HG02973 (cell line): ENCODE measurements around the gene ZNF777.
A peak's percentile ranks its signal among the peaks of the same experiment; 100 is the strongest.
"Not testable (repeated sequence)": the region's sequence is repeated elsewhere in the genome, so short reads cannot be mapped to it uniquely, and the experiment has no call there.

Source experiments
- ATAC-seq: cut with Tn5 transposase; IDR thresholded peaks from one replicate; pipeline ENCODE4 v1.9.1; 2021; ENCODE audit warnings: moderate library complexity; ENCODE audit not compliant: unreplicated experiment

ZNF777 gene

DNA sequence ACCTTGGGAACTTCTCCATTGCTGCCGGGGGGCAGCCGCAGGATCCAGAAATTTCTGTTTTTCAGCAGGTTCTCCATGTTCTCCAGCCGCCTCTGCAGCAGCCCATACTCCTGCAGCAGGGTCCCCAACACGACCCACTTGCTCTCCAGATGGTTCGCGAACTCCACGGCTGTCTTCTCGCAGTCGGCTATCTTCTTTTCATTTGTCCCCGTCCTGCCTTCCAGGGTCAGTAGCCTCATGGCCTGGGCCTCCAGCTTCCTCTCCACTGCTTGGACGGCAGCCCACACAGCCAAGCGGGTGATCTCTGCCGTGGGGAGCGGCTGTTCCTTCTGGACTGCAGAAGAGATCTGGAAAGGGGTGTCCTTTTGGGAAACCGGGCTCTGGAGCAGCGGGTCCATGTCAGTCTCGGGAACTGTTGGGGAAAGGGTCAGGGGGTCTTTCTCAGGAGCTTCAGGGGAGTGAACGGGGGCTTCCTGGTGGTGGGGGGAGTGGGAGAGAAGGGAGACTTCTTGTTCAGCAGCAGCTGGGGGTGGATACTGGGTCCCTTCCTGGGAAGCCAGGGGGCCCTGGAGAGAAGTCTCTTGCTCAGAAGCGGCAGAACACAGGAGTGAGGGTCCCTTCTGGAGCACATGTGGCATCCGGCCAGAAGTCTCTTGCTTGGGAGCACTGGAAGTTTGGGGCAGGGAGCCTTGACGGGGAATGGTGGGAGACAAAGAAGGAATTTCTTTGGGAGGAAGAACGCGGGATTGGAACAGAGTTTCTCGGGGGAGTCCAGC is 5.5 kb downstream of the ZNF777 start:
- no peak for ATAC-seq

DNA sequence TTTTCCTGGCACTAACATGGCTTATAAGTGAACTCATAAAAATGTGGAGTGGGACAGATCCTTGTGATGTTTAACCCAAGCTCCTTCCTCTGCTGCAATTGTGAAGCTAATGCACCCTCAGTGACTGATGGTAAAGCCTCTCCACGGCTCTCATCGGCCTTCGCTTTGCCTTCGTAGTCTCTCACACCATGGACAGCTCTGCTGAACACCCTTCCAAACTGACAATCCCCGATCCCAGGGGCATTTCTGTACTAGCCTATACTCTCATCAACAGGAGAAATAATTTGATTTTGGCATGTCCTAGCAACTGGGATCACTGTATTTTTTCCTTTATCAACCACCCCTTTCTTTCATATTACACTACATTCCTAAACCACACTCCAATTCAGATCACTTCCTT is 6.1 kb downstream of the ZNF777 start:
- no peak for ATAC-seq

GRCh38 chr7:149454006-149454405 is 6.9 kb downstream of the ZNF777 start:
- no peak for ATAC-seq

DNA sequence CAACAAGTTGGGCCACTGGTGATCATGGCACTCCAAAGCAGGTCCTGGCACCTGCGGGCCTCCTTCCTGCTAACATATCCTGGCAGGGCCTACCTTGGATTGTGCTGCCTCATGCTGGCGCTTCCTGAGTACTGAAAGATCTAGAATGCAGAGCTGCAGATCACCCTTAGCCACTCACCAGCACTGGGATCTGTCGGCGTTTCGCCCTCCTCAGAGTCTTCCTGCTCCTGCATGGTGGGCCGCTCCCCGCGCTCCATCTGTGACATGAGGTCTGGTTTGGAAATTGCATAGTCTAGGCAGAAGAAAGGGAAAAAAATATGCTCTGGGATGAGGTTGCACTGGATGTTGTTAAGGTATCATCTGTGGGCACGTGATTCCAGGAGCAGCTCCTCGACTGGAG is 10.0 kb downstream of the ZNF777 start:
- no peak for ATAC-seq

DNA sequence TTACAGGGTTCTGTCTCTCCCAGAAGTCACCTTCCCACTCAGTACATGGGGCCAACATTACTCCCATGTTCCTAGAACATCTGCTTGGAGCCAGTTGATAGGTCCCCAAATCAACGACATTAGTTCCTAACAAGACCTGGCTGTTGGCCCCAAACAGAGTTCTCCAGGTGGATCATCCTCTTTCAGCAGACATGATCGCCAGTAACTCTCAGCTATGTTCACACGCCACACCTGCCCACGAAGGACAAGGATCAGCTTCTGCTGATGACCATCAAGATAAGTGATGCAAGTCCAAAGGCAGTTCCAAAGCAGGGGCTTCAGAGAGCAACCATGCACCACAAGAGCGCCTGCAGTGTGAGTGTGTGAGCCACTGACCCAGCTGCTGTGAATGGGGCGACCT is 11.0 kb downstream of the ZNF777 start:
- no peak for ATAC-seq

DNA sequence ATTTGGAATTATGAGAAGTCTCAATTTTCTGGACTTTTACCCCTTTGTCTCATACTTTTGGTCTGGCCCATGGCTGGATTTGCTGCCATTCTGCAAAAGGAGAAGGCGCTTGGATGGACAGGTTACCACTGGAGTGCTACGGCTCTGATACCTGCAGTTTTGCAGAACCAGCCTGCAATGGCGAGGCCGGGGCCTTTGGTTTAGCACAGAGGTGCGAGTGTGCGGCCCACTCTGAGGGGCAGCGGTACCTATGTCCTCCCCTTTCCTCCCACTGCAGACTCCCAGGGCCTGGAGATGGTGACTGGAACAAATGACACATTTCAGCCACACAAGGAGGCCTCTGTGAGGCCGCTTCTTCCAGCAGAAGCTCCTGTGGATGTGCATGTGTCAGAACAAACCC is 11.9 kb downstream of the ZNF777 start:
- no peak for ATAC-seq

- not testable (repeated sequence) for ATAC-seq
Observed at GRCh38 chr7:149446026-149446425, 14.8 kb downstream of the ZNF777 start.

DNA sequence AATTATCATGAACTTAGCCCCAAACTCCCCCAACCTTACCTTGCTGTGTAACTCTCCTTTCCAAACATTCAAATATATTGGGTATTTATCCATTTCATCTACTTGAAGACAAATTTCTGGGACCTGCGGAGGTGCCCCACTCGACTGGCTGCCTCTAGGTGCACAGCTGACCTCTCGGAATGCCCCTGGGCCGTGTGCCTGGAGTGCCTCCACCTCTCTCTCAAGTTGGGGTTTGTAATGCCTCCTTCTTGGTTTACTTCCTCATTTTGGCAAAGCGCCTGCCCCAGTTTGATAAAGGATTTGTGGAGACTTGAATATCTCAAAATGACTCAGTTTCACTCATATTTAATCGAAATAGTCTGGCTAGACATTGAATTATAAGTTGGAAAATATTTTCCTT is 16.6 kb downstream of the ZNF777 start:
- ATAC-seq, result no peak

DNA sequence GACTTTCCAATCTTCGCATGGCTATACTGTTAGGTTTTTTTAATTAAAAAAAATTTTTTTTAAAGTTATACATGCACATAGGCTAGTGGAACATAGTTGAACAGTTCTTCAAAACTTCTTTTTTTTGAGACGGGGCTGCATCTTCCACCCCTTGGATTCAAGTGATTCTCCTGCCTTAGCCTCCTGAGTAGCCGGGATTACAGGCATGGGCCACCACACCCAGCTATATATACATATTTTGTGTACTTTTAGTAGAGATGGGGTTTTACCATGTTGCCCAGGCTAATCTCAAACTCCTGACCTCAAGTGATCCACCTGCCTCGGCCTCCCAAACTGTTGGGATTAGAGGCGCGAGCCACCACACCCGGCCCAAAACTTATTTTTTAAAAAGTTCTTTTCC is 17.3 kb downstream of the ZNF777 start:
- ATAC-seq, result no peak

DNA sequence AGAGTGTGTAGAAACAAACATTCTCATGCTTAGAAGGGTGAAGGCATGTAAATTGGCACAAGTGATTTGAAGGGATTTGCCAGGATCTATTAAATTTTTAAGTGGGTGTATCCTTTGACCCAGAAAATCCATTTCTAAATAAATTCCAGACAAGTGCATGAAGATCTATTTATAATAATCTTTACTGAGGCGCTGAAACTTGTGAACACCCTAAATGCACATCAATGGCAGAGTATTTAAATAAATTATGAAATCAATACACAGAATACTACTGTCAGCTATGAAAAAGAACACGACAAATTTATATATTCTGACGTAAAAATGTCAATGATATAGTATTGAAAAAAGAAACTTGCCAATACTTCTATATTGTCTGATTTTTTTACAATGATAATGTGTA is 17.9 kb downstream of the ZNF777 start:
- ATAC-seq, result no peak

DNA sequence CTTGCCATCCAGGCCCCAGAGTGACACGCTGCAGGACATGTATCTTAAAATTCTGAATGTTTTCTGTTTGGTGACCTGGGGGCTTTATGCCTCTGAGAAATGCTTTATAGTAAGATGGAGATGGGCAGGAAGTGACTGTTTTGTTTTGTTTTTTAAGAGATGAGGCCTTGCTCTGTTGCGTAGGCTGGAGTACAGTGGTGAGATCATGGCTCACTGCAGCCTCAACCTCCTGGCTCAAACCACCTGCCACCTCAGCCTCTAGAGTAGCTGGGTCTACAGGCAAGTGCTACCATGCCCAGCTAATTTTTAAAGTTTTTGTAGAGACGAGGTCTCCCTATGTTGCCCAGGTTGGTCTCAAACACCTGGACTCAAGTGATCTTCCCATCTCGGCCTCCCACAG is 20.6 kb downstream of the ZNF777 start:
- ATAC-seq, result no peak

DNA sequence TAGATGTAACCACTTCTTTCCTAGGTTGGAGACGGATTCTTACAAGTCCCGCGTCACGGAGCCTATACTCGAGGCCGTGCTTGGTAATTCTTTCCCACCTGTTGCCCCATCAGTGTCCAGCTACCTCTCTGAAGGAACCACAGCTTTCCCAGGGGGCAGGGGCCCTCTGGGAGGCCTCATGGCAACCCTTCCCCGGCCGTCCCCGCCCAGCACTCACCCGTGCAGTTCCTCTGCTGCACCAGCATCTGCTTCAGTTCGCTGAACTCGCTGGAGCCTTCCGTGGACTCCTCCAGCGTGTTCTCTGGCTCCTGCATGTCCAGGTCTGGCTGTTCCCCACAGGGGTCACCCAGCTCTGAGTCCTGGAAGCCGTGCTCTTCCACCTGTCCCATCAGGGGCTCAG is 24.5 kb downstream of the ZNF777 start:
- ATAC-seq, result no peak

- no peak for ATAC-seq
Observed at GRCh38 chr7:149433124-149433523, 27.7 kb downstream of the ZNF777 start.

DNA sequence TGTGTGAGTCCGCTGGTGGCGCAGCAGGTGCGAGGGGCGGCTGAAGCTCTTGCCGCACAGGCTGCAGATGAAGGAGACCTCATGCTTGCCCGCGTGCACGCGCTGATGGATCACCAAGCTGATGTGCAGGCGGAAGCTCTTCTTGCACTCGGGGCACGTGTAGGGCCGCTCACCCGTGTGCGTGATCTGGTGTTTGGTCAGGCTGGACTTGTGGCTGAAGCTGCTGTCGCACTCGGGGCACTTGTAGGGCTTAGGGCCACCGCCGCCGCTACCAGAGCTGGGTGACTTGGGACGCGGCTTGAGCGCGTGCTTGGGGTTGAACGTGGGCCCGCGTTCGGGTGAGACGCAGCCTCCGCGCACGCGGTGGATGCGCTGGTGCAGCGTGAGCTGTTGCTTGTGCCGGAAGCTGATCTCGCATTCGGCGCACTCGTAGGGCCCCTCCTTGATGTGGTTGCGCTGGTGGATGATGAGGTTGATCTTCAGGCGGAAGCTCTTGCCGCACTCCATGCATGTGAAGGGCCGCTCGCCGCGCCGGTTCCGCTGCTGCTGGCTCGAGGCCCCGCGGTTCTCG is 28.7 kb downstream of the ZNF777 start:
- no peak for ATAC-seq

DNA sequence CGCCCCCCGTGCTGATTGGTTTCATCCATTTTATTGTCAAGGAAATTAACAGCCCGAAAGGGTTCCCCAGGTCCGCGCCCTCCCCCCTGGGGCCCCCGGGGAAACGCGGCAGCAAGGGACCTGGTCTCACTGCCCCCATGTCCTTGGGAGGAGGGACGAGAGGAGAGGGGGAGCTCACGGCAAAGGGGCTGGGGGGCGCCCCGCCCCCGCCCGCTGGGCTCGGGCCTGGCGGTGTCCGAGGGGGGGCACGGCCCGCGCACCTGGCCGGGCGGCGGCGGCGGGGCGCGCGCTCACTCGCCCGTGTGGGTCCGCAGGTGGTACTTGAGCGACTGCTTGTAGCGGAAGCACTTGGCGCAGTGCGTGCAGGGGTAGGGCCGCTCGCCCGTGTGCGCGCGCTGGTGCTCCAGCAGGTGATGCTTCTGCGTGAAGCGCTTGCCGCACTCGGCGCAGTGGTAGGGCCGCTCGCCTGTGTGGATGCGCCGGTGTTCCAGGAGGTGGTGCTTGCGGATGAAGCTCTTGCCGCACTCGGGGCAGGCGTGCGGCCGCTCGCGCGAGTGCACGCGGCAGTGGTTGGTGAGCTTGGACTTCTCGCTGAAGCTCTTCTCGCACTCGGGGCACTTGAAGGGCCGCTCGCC is 29.3 kb downstream of the ZNF777 start:
- no peak for ATAC-seq

DNA sequence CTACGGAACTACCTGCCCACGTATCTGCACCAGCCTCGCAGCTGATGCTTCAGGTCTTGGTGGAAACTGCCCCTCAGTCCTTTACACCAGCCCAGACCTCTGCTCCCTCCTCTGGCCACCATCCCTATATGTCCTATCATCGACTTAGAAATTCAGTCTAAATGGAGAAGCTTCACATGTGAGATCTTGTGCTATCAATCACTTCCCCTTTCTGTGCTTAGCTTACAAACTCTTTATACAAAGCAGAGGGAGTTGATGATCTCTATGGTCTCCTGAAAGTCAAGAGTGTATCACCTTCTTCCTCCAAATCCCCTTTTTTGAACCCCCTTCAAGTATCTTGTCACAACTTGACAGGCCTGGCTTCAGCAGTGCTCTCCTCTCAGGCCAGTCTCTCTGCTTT is 30.7 kb downstream of the ZNF777 start:
- ATAC-seq, result no peak

- ATAC-seq, result no peak
Observed at GRCh38 chr7:149427893-149428292, 33.0 kb downstream of the ZNF777 start.

DNA sequence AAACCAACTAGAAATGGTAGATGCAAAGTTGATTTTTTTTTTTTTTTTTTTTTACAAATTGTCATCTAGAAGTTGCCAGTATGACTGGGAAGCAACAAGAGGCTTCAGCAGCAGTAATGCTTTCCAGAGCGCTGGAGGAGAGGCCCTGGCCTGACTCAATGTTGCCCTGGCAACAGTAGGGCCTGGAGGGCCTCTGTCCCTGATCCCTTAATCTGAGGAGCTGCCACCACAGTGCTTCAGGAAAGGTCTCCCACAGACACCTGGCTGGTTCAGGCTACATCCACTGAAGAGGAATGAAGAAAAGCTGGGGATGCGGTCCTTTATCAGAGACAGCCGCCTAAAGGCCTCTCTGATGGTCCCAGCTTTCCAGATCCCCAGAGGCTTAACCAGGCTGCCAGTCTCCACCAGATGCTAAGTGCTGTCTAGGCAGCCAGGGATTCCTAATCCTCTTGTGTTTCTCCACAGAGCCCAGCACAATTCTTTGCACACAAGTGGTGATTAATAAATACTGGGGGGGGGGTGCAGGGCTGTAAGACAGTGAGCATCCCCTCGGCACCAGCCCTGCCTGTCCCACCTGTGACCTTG is 33.7 kb downstream of the ZNF777 start:
- no peak for ATAC-seq

GRCh38 chr7:149423449-149424110 is 37.3 kb downstream of the ZNF777 start:
- ATAC-seq, result no peak

GRCh38 chr7:149422914-149423301 is 38.0 kb downstream of the ZNF777 start:
- no peak for ATAC-seq

DNA sequence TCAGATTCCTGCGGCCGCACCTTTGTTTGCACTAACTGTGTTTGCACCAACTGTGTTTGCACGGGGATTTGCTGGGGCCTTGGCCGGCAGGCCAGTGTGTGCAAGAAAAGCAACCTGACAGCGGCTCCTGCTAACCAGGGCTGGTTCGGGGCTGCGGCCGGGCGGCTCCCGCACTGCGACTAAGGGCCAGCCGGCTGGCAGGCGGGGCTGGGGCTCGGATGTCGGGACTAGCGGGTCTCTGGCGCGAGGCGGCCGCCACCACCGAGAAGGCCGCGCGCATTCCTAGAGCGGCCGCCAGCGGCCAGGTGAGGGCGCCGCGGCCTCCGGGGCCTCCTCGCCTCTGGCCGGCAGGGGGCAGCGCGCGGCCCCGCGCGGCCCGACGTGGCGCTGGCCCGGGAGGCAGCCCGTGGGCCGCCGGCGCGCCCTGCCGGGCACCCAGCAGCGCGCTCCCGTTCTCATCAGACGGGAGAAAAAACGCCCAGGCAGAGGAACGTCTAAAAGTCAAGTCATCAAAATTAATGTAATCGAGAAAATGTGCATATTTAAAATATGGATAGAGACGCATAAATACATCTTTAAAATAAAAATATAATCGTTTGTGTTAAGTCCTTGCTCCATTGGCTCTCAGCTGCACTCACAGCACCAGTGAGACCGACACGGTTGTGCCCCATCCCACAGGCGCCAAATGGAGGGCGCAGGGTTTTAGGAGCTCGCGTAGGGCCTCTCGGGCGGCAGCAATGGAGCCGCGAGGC is 38.5 kb downstream of the ZNF777 start:
- peak; percentile 94 for ATAC-seq
